HG03139 (cell line): ENCODE data around the gene FAM240A.

Experiments
- ATAC-seq: cut with Tn5 transposase; IDR thresholded peaks from one replicate; pipeline ENCODE4 v1.9.1; 2021; ENCODE audit not compliant: unreplicated experiment

FAM240A gene

DNA sequence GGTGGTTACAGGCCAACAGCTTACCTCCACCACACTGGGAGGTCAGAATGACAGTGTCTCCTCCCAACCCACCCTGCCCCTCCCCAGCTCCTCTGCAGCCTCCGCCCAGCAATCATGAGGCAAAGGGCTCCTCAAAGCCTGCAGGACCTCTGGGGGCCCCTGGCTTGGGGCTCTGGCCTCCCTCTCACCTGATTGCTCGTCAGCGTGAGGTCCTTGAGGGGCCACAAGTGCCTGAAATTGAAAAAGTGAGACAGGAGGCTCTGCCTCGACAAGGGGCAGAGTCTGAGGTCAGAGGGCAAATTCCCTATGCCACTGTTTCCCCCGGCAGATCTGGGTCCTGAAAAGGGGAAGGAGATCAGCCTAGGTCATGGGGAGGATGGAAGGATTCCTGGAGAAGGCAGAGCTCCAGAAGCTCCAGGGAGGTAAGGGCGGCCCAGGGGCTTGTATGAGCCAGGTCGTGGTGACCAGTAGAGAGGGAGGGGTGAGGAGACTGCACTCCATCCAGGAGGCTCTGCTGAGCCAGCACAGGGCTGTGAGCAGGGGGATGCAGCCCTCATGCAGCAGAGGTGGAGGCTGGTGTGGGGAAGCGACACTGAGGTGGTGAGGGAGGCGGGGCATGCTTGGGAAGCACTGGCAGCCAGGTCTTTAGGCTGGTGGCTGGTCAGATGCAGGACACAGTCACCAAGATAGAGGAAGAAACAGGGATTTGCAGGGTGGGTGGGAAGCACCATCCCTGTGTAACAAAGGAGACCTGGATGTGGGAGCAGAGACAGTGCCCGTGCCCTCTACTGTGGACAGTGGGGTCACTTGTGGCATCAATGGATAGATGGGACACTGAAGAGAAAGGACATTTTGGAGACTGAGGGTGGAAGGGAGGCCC is 61.1 kb downstream of the FAM240A start:
- ATAC-seq: no peak

DNA sequence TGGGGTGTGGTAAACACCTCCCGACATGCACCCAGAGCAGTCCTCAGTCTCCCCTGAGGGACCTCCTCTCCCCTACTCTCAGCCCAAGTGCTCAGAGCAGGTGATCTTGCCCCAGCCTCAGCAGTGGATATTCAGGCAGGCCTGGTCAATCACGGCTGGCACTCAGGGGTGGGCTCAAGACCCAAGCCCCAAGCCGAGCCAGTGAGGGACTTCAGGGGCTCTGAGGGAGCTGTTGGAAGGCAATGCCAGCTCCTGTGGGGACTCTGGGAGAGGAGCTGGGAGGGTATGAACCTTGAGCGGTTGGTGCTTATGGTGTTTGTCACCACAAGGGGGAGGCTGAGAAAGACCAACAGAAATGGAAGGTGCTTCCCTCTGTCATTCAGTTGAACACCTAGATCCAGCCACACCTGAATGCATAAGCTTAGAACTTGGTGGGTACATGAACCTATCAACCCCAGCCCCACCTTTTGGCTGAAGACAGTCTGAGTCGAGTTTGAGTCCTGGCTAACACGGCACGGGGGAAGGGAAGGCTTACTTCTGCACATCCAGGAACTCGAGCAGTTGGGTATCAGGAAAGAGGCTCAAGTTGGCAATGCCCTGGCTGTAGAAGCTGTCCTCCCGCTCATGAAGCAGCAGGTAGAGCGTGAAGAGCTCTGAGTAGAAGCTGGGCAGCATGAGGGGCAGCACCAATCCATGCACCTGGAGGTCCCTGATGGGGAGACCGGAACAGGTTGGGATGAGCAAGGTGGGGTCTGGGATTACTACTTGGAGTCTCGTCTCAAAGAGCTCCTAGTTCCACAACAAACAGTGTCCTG is 61.9 kb downstream of the FAM240A start:
- no peak for ATAC-seq

DNA sequence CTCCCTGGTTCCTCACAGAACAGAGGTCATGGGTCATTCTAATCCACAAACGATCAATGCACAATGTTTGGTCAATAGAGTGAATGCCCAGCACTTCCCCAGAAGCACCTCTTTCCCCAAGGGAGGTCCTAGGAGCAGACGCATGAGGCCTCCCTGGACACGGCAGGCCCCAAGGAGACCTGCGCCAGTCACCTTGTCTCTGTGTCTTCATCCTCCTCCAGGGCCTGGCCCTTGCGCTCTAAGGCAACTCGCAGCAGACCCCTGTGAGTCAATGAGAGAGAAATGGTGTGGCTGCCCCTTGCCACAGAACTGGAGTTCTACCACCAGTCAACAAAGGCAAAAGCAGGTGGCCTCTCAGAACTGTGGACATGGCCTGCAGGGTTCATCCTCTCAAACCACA is 63.1 kb downstream of the FAM240A start:
- ATAC-seq: no peak
